Measurements from ENCODE around the gene PTPRT.

The PTPRT gene

DNA sequence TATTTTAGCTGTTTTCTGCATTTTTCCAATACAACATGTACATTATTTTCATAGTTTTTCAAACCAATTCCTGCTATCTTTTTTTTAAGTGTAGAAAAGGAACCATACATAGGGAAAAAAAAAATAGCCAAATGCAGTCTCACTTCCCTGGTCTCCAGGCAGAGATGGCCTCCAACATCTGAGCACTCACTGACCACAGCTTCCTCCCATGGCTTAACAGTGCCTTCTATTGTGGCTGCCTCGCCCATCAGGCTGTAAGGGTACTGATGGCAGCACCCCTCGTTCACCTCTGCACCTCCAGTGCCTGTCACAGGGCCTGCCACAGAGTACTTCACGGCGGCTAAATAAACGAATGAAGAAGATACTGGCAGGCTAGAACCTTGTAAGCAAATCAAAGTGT lies 591.1 kb downstream of the PTPRT start:
- no peak for DNase-seq

DNA sequence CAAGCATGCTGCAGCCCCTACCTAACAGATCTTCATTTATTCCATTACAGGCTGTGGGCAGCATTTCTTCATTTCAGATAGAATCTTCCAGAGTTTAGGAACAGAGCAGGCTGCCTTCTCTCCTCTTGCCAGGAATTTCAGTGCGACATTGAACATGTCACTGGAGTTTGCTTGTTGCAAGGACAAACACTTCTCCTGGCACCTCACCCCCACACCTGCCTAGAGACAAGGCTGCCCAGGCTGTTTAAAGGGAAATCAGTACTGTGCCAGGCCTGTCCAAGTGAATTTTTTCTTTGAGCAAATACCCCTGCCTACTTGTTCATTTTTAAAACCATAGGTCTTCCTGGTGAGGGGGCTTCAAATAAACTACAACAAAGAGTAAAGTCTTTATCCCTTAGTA lies 594.1 kb downstream of the PTPRT start:
- DNase-seq, result no peak

DNA sequence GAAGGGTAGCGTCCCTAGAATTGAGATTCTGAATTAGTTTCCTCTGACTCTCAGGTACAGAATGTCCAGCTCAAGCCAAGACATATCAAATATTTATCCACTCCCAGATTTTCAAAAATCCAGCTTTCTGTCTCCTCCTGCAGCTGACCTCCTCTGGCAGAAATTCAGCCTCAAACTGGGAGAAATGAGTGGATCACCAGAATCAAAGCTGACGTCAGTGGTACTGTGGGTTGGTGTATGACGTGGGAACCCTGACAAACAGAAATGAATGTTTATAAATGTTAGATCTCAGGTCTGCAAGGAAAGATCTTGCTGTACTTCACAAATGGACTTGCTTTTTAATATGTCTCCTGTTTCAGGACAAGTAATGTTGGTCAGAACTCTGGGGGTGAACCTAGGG lies 595.0 kb downstream of the PTPRT start:
- DNase-seq, result no peak

- DNase-seq, result no peak
Observed at GRCh38 chr20:42594011-42594410, 595.7 kb downstream of the PTPRT start.

DNA sequence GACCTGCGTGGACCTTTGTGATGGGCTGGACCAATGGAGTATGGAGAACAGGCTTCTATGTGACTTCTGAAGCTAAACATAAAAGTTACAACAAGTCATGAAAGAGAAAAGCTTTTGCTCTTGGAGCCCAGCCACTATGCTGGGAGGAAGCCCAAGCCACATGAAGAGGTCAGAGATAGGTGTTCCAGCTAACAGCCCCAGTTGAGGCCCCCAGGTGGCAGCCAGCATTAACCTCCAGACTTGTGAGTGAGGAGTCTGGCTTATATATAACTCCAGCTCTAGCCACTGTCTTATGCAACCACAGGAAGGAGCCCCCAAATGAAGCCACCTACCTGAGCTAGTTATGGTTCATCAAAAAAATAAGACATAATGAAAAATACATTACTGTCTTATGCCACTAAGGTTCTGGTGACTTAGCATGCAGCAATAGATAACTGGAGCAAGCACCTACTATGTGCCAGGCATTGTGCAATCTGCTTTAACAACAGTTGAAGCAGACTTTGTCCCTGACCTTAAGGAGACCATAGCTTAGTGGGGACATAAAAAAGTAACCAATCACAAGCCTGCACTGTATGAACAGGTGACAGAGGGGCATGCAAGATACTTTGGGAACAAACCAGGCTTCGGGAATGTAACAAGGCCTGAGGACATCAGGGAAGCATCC lies 599.6 kb downstream of the PTPRT start:
- no peak for DNase-seq

DNA sequence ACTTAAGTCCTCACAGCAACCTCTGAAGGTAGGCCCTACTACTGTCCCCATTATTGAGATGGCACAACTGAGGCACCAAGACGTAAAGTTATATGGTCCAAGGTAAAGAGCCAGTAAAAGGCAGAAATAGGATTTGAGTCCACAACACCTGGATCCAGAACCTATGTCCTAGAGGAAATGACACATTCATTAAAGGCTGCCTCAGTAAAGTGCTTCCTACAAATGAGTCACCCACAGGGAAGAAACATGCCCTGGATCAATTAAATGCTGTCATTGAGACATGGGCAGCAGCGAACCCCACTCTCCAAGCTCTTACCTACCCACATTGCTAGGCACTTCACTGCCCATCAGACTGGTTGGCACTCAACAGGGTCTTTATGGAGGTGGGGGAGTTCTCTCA lies 600.9 kb downstream of the PTPRT start:
- DNase-seq, result no peak

- no peak for DNase-seq
Observed at GRCh38 chr20:42587427-42587826, 602.3 kb downstream of the PTPRT start.

DNA sequence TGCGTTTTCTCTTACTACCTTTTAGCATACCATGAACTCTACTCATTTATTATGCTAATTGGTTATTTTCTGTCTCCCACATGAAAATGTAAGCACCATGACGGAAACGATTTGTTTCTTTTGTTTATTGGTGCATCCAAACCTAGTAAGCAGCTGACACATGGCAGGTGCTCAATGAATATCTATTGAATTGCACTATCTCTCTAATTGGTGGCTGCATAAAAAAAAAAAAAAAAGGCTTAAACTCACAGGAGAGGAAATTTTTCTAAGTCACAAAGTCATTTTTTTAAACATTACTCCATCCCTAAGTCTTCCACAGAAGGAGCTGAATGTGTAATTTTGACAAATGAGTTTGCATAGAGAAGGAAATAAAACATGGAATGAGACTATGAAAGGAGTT lies 608.4 kb downstream of the PTPRT start:
- no peak for DNase-seq

DNA sequence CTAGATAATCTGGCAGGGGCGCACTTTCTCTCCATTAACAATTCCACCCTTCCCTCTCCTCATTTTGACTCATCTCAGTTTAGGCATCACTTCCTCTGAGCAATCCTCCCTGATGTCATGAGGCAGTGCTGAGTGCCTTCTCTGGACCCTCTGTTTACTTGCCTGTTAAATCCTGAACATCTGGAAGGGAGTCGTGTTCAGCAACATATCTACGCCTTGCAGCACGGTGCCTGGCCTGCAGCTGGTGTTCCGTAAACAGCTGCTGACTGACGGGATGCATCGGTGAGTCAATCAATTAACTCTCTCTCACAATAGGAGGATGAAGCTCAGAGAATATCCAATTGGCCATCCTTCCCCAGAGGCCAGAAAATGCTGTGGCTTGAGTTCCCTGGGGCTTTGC lies 613.5 kb downstream of the PTPRT start:
- no peak for DNase-seq

DNA sequence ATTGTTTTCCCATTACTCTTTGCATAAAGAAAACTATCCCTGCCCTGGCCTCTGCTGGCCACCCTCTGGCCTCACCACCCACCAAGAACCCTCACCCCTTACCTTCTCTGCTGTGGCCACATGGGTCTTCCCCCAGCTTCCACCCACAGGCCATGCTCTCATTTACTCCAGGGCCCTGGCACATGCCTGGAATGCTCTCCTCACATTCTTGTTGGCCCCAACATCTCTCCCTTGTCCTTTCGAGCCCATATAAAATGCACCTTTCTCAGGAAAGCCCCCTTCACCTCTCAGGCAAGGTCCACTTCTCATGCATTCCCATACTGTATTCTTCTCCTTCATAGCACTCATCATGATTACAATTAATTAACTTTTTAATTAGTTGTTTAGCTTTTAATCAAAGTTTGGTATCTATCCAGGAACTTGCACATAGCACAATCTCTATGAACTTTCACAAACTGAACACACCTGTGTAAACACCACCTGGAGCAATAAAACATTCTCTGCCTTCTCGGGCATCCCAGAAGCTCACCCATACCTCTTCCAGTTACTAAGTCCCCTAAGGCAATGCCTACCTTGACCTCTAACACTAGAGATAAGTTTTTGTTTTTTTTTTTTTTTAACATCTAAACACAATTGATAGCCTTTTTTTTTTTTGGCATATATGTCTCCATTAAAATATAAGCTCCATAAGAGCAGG lies 617.2 kb downstream of the PTPRT start:
- no peak for DNase-seq

DNA sequence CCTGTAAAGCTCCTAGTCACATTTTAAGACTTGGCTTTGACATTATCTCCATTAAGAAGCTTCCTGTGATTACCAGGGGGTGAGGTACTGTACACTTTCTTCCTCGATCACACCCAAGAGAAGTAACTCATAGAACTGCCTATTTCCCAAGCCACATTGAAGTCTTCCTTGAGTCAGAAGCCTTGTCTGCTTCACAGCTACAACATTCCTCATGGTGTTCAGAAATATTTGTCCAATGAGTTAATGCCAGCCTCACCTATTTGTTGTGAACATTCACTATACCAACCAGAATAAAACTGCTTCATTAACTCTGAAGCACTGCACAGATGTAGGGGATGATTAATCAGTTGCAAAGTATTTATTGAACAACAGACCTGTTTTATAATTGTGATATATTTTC lies 622.3 kb downstream of the PTPRT start:
- DNase-seq, result no peak

DNA sequence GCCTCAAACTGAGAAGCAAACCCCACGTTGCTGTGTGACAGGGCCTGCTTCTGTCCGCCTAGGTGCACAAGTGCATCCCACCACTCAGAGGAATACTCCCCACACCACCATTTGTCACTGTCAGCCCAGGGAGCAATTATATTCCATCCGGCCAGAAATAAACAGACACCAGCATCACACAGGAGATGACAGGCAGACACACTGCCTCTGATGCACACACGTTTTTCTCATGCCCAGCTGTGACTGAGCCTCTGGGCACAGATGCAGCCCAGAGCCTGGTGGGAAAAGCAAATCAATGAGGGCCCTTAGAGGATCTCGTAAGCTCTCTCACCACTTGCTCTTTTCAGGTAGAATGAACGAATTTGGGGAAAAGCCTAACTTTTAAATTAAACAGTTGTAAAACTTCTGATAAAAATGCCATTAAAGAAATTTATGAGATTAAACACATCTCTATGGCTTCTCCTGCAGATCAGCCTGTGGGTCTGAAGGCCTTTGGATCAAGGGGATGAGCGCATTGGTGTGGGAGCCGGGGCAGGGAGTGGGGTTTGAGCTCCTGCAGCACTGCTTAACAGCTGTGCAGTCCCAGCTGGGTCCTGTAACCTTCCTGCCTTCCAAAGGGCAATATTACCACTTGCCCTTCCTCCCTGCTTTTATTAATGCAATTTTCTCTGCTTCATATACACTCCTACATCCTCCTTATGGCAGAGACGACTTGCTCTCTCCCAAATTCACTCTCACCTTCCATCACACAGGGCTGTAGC lies 624.3 kb downstream of the PTPRT start:
- no peak for DNase-seq

DNA sequence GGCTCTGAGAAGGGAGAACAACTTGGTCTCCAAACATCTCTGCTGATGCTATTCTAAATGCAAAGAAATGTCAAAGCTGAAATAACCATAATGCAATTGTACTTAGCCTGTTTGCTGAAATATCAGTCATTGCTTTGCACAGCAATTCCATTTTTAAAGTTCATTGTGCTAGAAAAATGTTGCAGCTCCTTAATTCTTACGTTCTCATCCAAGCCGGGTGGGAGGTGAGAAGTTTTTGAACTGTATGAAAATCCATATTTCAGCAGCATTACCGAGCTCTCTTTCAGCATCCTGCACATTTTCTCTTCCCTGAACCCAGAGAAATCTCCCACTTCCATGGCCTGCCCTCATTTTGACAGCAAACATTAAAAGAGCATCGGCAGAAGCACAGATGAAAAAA lies 630.0 kb downstream of the PTPRT start:
- no peak for DNase-seq

DNA sequence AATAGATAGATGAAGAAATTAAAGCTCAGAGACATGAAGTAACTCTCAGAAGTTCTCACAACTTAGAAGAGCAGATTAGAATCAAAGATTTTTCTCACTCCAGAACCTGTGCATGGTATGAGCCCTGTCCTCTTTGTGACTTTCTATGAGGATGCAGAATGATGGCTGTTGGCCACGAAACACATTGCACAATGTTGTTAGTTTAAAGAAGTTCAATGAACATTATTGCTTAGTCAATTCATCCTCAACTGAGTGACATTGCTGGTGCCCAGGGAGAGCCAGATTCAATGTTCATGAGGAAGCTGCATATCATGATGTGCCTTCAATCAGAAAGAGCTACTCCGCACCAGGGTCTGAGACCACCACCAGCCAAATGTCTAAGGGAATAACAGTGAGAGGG lies 633.1 kb downstream of the PTPRT start:
- DNase-seq, result no peak

- DNase-seq, result no peak
Observed at GRCh38 chr20:42553374-42553773, 636.3 kb downstream of the PTPRT start.

DNA sequence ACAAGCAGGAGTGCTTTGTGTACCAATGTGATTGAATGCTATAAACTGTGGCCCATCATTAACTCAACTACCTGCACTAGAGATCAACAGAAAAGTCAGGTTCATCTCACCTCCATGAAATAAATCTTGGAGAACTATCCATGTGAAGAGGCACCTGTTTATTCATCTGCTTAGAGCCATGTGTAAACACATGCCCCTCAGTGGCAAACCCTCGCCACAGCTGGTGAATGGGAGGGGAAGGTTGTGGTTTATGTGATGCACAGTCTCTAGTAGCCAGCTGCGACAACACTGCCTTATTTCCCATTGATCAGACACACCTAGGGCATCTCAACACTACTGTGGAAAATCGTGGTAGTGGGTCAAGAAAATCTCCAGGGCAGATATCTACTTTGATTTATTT lies 640.2 kb downstream of the PTPRT start:
- no peak for DNase-seq

- no peak for DNase-seq
Observed at GRCh38 chr20:42544926-42545325, 644.8 kb downstream of the PTPRT start.

- DNase-seq, result no peak
Observed at GRCh38 chr20:42532831-42533230, 656.9 kb downstream of the PTPRT start.

- DNase-seq, result no peak
Observed at GRCh38 chr20:42531508-42531961, 658.2 kb downstream of the PTPRT start.

DNA sequence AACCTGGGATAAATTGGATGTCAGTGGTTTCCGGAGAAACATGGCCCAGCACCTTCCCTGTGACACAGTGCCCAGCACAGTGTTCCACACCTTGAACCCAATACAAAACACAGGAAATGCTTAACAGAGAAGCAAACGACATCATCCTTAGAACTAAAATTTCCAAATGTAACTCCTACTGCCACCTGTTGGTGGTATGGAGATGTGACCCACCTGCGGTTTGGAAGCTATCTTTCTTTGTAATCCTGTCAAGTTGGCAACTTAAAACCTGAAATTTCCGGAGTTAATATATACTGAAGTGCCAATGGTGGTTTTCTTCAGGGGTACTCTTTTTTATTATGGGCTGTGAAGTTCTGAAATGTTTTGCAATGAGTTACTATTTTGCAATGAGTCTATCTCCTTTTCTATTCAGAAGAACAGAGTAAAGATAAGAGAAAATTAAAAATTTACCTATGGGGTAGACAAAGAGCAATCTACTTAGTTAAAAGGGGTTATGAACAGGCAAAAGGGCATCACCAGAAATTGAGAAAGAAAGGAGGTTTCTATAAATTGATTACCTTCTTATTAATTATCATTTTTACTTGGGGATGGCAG lies 658.8 kb downstream of the PTPRT start:
- DNase-seq, result peak; percentile 5

DNA sequence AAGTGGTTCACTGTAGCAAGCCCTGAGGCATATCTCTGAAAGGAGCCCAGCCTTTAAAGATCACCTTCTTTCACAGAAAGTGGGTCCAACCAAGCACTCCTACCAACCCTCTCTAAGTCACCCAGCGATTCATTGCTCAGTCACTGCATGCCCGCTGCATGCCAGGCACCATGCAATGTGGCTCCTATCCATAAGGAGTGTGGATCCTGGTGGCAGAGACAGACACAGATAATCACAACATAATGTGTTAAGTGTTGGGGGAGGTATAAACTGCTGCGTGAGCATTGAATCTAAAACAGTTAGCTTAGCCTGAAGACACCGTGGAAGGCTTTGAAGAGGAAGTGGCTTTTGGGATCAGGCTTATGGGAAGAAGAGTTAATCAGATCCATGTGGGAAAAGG lies 659.5 kb downstream of the PTPRT start:
- no peak for DNase-seq

DNA sequence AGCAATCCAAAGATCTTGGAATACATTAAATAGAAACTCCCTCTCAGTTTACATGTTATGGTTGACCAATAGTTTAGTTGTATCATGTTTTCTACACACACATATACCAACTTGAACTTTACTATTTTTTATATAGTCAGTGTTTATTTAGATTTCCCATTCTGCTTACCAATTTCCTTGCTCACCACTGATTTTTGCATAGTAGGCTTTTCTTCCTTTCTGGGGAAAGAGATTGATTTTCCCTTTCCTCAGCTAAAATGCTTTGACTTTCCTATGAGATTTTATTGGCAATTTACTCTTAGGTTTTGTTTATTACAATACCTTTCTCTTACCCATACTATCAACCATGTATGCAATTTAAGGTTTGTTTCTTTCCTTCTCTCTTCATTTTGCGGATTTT lies 665.6 kb downstream of the PTPRT start:
- DNase-seq, result no peak

GRCh38 chr20:42516692-42517091 lies 673.0 kb downstream of the PTPRT start:
- DNase-seq, result no peak

GRCh38 chr20:42510686-42511085 lies 679.0 kb downstream of the PTPRT start:
- no peak for DNase-seq
